Astrocyte of the hippocampus (primary cell): Measurements from ENCODE around the gene BCL2L11.

Source experiments
- DNase-seq: peaks from one replicate; pipeline ENCODE4 v3.0.0; 2011; ENCODE audit warnings: low read depth, low spot score

BCL2L11 gene

DNA sequence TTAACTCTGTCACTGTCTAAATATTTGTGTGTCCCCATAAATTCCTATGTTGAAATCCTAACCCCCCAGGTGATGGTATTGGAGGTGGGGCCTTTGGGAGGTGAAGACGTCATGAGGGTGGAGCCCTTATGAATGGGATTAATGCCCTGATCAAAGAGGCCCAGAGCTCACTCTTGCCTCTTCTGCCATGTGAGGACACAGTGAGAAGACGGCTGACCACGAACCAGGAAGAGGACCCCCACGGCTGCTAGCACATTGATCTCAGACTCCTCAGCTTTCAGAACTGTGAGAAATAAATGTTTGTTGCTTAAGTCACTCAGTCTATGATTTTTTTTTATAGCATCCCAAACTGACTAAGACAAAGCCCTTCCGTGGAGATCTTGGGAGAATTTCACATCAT lies 71.2 kb downstream of the BCL2L11 start:
- no peak for DNase-seq

DNA sequence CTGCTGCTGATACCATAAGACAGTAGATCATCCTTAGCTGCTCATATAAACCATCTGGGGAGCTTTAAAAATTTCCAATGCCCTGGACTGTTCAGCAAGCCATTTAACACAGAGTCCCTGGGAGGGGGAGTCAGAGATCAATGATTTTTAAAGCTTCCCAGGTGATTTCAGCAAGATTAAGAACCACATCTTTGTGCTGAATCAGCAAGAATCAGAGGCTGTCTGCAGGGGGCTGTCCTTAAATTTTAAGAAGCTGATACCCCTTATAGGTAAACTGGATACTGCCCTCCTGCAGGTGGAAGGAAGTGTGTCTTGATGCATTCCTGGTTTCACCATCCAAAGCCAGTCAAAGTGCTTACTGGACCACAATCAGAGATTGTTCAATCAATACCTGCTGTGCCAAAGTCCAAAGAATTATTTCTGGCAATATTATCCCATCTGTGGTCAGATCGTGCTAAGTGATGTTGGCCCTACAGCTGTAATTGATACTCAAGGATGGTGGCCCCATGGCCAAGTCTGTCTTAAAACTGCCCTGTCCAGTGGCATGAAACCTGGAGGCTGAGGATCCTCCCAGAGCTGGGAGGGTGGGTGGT lies 72.2 kb downstream of the BCL2L11 start:
- DNase-seq: no peak

DNA sequence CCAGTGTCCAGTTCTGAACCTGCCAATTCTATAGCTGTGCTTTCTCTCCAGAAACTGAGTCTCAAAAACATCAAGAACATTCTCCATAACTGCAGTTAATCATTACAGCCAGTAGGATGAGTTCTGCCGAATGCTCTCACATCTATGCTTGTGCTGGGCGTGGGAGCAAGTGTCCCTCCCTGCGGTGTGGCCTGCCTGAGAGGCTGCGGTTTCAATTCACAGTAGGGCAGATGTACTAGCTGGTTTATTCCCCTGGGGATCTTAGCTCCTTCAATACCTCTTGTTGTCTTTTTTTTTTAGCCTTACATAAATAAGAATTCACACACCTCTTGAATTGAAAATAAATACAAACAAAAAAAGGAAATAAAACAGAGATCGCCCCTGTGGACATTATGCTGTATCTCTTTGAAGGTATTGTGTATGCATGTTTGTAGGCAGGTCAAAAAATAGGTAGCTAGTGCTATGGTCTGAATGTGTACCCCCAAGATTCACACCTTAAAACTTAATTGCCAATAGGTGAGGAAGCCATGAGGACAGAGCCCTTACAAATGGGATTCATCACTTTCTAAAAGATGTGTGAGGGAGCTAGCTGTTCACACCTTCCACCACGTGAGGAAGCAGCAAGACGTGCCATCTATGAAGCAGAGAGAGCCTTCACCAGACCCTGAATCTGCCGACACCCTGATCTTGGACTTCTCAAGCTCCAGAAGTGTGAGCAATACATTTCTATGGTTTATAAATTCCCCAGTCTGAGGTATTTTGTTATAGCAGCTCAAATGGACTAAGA lies 74.3 kb downstream of the BCL2L11 start:
- no peak for DNase-seq

DNA sequence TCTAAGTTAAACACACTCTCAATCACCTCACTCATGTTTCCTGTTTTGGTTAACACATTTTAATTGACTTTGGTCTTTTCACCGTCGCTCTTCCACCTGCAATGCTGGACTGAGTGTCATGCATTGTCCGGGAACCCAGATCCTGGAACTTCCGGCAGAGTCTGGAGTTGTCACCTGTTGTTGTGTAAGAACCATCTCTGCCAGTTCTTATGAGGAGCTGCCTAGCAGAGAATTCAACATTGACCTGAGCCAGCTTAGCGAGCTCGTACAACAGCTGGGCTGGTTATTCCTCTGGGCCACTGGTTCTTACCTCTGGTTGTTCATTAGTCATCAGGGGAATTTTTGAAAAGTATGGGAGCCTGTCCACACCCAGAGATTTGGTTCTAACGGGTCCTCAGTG lies 75.7 kb downstream of the BCL2L11 start:
- DNase-seq: no peak

DNA sequence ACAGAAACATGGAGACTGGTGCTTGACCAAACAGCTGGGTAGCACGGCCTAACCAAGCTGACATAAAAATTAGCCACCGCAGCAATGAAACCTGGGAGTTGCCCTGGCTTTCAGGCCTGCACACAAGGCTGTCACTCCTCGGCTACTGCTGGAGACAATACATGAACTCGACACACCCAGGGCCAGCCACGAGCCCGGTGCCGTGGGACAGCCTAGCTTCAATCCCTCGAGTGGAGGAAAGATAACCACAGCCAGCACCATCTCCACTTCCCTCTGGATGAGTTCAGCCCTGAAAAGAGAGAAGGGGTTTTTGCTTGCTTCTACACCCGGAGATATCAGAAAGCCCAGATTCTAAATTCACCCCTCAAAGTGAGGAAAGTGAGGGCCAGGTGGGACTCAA lies 78.0 kb downstream of the BCL2L11 start:
- DNase-seq: no peak

DNA sequence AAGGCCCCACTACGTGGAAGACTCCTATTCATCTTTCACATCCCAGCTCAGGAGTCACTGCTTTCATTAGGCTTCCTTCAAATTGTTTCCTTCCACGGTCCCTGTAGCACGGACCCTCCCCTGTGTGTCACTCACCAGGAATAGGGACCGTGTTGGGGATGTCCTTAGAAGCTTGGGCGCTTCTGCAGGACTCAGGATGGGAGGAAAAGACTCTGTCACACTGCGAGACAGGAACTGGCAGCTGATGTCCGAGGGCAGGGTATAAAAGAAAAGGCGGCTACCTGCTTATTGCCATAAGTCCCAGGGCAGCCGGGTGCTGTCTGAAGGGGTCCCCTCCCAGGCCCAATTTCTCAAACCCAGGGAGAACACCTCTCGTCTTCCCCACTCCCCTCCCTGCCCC lies 79.1 kb downstream of the BCL2L11 start:
- no peak for DNase-seq

DNA sequence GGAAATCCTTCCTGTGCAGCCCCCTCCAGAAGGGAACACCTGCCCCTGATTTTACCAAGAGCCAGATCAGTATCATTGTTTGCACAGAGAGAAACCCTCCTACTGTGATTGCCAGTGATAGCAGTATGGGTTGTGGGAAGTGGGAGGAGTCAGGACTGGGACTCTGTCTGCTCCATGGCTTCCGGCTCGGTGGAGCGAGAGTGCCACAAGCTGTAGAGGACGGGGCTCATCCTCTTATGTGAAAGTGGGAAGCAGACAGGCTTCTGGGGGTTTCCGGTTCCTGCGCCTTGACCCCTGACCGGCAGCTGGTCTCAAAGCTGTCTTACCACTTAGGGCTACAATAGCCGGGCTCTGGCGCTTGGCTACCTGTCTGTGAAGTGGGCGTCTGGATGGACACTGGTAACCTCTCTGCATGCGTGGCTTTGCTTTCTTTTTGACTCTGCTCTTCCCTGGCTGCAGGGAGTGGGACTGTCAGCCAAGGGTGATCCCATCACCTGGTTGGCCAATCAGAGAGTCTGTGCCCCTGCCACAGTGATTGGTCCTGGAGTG lies 79.7 kb downstream of the BCL2L11 start:
- no peak for DNase-seq

DNA sequence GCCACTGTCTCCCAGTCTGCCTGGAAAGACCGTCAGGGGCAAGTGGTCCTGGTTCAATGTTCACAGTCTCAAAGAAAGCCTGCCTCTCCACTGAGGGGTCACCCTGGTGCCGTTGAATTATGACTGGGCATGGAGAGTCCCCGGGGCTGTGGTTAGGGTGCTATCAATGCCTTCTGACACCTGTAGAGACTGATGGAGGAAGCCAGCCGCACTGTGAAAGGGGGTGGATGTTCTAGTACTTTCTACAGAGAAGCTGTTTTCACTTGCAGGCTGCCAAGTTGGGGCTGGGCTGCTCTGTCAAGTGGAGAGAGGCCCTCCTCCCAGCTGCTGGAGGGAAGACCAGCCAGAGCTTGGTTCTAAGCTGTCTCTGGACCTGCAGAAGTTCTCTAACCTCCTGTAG lies 80.5 kb downstream of the BCL2L11 start:
- DNase-seq: no peak

DNA sequence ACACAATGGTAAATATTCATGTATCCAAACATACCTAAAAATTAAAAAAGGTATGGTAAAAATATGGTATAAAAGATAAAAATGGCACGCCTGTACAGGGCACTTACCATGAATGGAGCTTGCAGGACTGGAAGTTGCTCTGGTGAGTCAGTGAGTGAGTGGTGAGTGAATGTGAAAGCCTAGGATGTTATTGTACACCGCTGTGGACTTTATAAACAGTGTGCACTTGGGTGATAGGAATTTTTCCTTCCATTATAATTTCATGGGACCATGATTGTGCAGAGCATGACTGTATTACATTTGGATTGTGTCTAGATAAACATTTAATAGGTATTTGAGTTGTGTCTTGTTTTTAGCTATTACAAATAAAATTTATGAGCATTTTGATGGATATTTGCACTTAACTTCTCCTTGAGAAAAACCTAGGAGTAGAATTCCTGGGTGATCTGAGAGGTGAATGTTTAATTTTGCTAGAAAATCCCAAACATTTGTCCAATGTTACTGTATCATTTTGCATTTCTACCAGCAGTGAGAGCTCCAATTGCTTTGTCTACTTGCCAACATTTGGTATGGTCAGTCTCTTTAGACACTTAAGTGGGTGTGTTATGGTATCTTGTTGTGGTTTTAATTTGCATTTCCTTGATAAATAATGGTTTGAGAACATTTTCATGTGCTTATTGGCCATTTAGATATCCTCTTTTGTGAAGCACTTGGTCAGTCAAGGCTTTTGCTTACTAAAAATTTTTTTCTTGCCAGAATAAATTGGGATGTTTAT lies 81.7 kb downstream of the BCL2L11 start:
- DNase-seq: peak; percentile 77

DNA sequence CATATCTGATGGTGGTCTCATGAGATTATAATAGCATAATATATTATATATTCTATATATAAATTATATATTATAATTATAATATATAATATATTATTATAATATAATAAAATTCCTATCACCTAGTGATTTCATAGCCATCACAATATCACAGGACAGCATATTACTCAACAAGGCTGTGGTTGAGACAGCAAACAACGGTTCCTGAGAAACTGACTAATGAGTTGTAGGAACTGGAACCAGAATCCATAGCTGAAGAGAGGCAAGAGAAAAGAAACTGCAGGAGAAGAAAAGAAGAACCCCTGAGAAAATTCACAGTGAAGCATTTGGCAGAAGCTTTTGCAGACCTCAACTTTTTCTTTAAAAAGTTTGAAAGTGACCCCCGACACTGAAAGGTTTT lies 84.0 kb downstream of the BCL2L11 start:
- no peak for DNase-seq

DNA sequence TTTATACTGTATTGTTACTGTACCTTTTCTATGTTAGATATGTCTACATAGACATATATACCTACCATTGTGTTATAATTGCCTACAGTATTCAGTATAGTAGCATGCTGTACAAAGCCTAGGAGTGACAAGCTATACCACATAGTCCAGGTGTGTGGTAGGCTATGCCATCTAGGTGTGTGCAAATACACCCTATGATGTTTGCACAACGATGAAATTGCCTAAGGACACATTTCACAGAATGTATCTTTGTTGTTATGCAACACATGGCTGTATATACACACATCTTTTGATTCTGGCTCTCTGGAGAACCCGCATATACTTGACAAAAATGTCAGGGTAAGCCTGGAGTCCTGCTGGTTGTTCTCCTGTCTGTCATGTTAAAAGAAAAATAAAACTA lies 85.1 kb downstream of the BCL2L11 start:
- no peak for DNase-seq

DNA sequence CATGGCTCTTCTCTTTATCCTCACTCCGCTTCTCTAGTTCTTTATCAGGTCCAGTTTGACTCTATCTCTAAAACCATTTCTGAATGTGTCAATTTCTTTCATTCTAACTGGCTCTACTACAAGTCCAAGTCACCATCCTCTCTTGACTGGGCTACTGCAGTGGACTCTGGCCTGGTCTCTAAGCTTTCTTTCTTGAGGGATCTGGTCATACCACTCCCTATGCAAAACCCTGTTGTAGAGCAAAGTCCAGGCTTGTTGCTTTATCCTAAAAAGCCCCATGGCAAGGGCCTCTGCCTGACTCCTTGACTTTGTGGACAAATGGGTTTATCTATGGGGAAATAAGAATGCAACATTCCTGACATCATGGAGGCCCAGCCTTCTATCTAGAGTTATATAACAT lies 87.1 kb downstream of the BCL2L11 start:
- DNase-seq: no peak

DNA sequence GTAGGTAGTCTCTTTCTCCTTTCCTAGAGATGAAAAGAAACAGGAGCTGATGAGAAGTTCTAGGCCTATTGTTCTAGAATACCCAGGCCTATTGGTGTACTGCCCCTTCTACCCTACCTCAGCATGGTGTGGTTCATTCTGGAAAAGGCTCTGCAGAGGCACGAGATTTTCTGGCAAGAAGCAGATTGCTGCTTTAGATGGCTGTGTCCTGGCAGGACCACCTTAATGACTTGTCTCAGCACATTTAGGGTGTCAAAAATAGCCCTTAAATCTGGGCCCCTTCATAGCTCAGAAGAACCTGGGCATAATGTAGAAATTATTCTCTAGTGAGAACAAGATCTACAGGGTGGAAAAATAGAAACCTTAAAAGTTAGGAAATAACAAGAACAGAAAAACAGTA lies 87.9 kb downstream of the BCL2L11 start:
- DNase-seq: no peak

DNA sequence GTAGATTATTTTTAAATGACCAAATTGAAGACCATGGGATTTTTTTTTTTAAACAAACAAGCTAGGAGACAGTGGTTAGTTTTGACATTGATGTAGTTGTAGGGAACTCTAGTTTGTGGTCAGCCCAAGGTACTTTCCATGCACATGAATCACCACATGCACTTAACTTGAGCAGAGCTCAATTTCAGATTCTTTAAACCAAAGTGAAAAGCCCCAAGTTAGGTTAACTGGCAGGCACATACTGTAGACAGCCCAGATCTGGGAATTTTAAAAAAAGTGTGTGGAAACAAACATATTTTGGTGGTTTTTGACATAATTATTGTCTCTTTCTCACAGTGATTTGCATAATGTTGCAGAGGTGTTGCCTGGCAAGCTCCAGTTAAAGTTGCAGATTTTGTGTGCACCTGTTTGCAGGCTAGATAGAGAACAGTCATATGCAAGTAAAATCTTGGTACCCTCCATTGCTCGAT lies 88.4 kb downstream of the BCL2L11 start:
- peak; percentile 88 for DNase-seq

DNA sequence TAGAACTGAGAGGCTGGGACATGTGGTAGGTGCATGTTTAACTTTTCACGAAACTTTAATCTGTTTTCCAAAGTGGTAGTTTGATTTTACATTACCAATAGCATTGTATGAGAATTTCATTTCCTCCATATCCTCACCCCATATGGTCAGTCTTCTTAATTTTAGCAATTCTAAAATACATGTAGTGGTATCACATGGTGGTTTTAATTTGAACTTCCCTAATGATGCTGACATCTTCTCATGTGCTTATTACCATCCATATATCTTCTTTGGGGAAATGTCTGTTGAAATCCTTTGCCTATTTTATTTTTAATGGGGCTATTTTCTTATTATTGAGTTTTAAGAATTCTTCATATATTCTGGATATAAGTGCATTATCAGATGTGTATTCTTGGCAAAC lies 89.3 kb downstream of the BCL2L11 start:
- DNase-seq: no peak

DNA sequence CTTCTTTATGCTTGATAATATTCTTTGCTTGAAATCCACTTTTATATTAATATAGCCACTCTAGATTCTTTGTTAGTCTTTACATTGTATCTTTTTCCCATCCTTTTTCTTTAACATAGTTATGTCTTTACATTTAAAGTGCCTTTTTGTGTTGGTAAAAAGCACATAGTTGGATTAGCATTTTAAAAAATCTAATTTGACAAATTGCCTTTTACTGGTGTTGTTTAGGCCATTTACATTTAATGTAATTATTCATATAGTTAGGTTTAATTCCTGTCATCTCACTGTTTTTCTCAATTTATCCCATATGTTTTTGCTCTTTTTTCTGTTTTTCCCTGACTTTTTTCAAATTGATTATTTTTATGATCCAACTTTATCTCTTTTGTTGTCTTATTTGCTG lies 93.2 kb downstream of the BCL2L11 start:
- DNase-seq: no peak

DNA sequence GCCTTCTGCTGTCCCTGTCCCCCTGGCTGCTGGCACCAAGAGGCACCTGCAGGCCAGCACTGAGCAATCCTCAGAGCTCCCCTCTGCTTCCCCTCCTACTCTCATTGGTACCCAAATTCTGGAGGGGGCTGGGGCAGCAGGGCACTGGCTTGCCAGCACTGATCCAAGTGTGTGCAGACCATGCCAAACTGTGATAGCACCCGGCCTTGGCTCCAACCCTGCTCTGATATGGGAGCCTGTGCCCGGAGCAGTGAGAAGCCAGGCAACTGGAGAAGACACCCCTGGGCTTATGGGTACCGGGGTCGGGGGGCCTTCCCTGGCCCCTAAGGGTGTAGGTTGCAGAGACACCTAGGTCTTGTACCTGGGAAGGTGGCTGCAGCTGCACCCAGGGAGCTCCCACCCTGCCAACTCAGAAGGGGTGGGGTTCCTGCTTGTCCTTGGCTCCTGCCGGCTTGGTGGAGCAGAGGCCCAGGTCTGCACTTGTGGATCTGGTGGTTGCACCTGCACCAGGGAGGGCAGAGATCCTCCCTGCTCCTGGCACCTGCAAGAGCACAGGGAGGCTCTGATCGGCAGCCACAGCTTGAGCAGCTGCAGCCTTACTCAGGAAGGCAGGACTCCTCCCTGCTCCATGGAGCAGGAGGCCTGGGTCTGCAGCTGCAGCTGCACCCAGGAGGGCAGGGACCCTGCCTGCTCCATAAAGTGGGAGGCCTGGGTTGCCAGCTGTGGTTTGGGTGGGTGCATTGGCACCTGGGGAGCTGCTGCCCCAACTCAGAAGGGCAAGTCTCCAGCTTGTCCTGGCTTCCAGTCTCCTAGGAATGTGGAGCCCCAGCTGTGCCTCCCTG lies 96.3 kb downstream of the BCL2L11 start:
- no peak for DNase-seq
